A673 (cell line): ENCODE measurements around the gene THSD8. TPM values are rescaled to one million over a fixed set of nuclear protein-coding genes. Genes with fewer than 3 reads are reported as not detected.

Experiments
- BruUV-seq: library from RNA; stranded (reverse); fragments of 400-500 nt; replicated peaks from 2 replicates; lab custom pipeline; 2021; lab: Mats Ljungman, UMichigan
- CTCF ChIA-PET: fragments of 300-600 bp; sonication (Branson Sonifier 250); formaldehyde crosslinking; loops from one replicate; lab custom pipeline; 2022; ENCODE audit warnings: antibody characterized with exemption; lab: Charles Lee
- POLR2A ChIA-PET: fragments of 300-600 bp; sonication (Branson Sonifier 250); formaldehyde crosslinking; loops from one replicate; lab custom pipeline; 2022; ENCODE audit warnings: antibody characterized with exemption; ENCODE audit not compliant: low non-redundant PET; lab: Charles Lee
- DNase-seq: peaks from one replicate; pipeline ENCODE4 v3.0.0-alpha.2; 2015; ENCODE audit warnings: low spot score
- H3K27ac ChIP-seq: fragments of 200-600 bp; sonication (generic); 2 replicates; pipeline ENCODE4 v1.5.1; 2016; ENCODE audit warnings: mixed run types, low read depth, mild to moderate bottlenecking, mixed read lengths, antibody characterized with exemption, low read length; ENCODE audit not compliant: poor library complexity, severe bottlenecking
- H3K27me3 ChIP-seq: fragments of 200-600 bp; sonication (generic); replicated peaks from 2 replicates; pipeline ENCODE4 v1.6.1; 2017; ENCODE audit warnings: mixed run types, low read depth, mild to moderate bottlenecking, mixed read lengths, antibody characterized with exemption, low read length; ENCODE audit not compliant: insufficient read depth, poor library complexity
- H3K36me3 ChIP-seq: fragments of 200-600 bp; sonication (generic); 2 replicates; pipeline ENCODE4 v1.6.1; 2016; ENCODE audit warnings: mixed run types, mild to moderate bottlenecking, mixed read lengths, antibody characterized with exemption, low read length; ENCODE audit not compliant: insufficient read depth, poor library complexity, severe bottlenecking
- H3K4me1 ChIP-seq: fragments of 200-600 bp; sonication (generic); 2 replicates; pipeline ENCODE4 v1.6.1; 2017; ENCODE audit warnings: mixed run types, mild to moderate bottlenecking, mixed read lengths, antibody characterized with exemption, low read length; ENCODE audit not compliant: insufficient read depth, poor library complexity, severe bottlenecking
- H3K4me3 ChIP-seq: fragments of 200-600 bp; sonication (generic); 2 replicates; pipeline ENCODE4 v1.5.1; 2016; ENCODE audit warnings: low read depth, mixed run types, mild to moderate bottlenecking, mixed read lengths, low read length; ENCODE audit not compliant: poor library complexity, severe bottlenecking
- H3K9me3 ChIP-seq: fragments of 200-600 bp; sonication (generic); 2 replicates; pipeline ENCODE4 v1.6.1; 2016; ENCODE audit warnings: mixed run types, low read depth, mild to moderate bottlenecking, mixed read lengths, antibody characterized with exemption, low read length; ENCODE audit not compliant: poor library complexity, severe bottlenecking
- EZH2 ChIP-seq: fragments of 200-600 bp; sonication (generic); IDR thresholded peaks from 2 replicates; pipeline ENCODE4 v1.6.1; 2017; ENCODE audit warnings: borderline replicate concordance, low read depth, mild to moderate bottlenecking, mixed read lengths, antibody characterized with exemption, low read length; ENCODE audit not compliant: poor library complexity, severe bottlenecking
- intact Hi-C: fragments of 100-400 bp; cut with micrococcal nuclease; formaldehyde crosslinking; loops from one replicate; pipeline ENCODE4 v1.10.0; 2022; ENCODE audit not compliant: unreplicated experiment
- total RNA-seq: library from RNA; stranded (reverse); gene quantifications from 2 replicates; pipeline ENCODE4 v1.2.3, GENCODE V29; 2021
- TF ChIP-seq, protein P1 (sequence below): fragments of 300-800, 200-600 bp; sonication (generic); conservative IDR thresholded peaks from 2 replicates; pipeline ENCODE4 v1.5.1; 2017; ENCODE audit warnings: low read depth, mild to moderate bottlenecking, antibody characterized with exemption, low read length, moderate library complexity, mixed read lengths

Gene THSD8
- total RNA-seq, 1 experiment from 2014 or later, result 45.2 TPM

DNA sequence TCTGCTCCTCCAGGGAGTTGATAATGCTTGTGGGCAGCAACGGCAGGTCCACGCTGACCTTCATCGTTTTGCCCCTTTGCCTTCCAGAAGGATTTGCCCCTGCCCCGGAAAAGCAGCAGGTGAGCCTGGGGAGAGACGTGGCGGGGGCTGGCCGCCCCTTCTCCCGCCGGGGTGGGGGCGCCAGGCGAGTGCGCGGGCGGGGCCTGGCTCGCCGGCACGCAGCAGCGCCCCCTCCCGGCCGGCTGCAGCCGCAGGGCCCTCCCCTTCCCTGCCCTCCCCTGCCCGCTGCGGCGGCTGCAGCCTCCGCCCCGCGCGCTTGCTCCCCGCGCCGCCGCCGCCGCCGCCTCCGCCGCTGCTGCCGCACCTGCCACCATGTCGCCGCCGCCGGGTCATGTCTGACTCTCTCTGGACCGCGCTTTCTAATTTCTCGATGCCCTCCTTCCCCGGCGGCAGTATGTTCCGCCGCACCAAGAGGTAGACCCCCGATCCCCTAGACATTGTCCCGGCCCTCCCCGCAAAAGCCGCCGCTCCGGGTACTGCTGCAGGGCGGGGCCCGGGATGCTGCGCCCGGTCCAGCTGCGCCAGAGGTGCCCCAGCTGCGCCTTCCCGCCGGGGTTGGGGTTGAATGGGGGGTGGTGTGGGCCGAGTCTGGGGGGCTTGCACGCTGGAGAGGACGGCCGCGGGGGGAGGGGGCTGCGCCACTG, 36.5 kb downstream of the THSD8 start, which contains the start of gene MAST1:
Gene MAST1, plus strand, starts transcription at position 334 of the 704 bp plus-strand sequence. Its CDS starts 58 bp downstream, at position 392.
- TF ChIP-seq EZH2, result no peak
- TF ChIP-seq, protein P1, sequence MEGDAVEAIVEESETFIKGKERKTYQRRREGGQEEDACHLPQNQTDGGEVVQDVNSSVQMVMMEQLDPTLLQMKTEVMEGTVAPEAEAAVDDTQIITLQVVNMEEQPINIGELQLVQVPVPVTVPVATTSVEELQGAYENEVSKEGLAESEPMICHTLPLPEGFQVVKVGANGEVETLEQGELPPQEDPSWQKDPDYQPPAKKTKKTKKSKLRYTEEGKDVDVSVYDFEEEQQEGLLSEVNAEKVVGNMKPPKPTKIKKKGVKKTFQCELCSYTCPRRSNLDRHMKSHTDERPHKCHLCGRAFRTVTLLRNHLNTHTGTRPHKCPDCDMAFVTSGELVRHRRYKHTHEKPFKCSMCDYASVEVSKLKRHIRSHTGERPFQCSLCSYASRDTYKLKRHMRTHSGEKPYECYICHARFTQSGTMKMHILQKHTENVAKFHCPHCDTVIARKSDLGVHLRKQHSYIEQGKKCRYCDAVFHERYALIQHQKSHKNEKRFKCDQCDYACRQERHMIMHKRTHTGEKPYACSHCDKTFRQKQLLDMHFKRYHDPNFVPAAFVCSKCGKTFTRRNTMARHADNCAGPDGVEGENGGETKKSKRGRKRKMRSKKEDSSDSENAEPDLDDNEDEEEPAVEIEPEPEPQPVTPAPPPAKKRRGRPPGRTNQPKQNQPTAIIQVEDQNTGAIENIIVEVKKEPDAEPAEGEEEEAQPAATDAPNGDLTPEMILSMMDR, result no peak; the same call in none of the 2 replicates
- H3K27me3 ChIP-seq, result no peaks in the 10 kb centered on the region
- no peaks in the 10 kb centered on the region for H3K9me3 ChIP-seq
- no TSS peak for BruUV-seq
- intact Hi-C loops, result no loop called here
- H3K27ac ChIP-seq, result peak within 1 kb of the TSS; percentile 63
- peak; percentile 78 for DNase-seq
- peaks cover 19% of the 10 kb centered on the region for H3K4me1 ChIP-seq
- no peaks in the 10 kb centered on the region for H3K36me3 ChIP-seq
- H3K4me3 ChIP-seq, result peak within 1 kb of the TSS; percentile 84
- POLR2A ChIA-PET, result no interaction called here
- CTCF ChIA-PET, result interaction anchor here (0.6 kb wide), 1 partner anchor 52 kb away, joined by 6 read pairs; no protein-coding TSS in a partner anchor

DNA sequence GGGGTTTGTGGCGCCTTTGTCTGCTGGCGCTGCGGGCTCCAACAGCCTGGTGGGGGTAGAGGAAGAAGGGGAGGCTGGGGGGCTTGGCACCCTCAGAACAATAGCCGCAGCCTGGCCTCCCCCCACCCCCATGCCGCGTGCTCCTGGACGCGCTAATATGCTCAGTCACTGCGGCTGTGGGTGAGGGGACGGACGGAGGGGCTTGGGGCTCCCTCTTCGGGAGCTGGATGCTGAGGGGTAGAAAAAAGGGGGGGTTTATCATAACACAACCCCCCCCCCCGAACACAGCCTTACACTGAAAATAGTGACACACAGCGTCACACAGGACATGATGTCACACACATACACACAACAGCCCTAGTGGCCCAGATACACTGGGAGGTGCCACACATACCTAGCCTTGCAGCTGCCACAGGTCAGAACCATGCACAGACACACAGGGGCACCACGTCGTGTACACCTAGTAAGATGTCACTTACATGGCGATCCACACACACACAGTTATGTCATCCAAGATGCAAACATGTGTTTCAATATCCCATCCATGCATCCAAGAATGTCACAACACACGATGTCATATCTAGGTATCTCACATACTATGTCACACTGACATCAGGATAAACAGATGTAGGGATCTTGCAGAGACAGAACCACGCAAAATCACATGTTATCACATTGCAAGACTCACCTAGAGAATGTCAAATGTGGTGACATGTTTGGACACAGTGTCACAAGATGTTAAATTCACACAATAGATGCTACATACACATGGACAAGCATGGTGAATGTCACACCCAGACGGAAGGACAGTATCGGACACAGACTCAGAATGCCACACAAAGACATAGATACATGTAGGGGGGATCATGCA, 37.3 kb downstream of the THSD8 start:
- H3K27me3 ChIP-seq, result no peaks in the 10 kb centered on the region
- intact Hi-C loops, result no loop called here
- TSS peak; percentile 47 for BruUV-seq
- DNase-seq, result no peak
- ChIA-PET CTCF (interaction anchor here (0.6 kb wide), 1 partner anchor 52 kb away, joined by 6 read pairs; no protein-coding TSS in a partner anchor), POLR2A (no interaction called here)
- peak overlapping the region; percentile 84 for H3K4me3 ChIP-seq
- TF ChIP-seq, protein P1, result no peak
- TF ChIP-seq EZH2, result no peak
- H3K36me3 ChIP-seq, result no peaks in the 10 kb centered on the region
- no peaks in the 10 kb centered on the region for H3K9me3 ChIP-seq
- peak overlapping the region; percentile 63 for H3K27ac ChIP-seq
- peaks cover 19% of the 10 kb centered on the region for H3K4me1 ChIP-seq
